Upper lobe of left lung (tissue), 4 donors: ENCODE measurements around the gene FOCAD.
"Not testable (repeated sequence)": the region's sequence is repeated elsewhere in the genome, so short reads cannot be mapped to it uniquely, and the experiment has no call there.

Source experiments
- CTCF ChIP-seq, 6 experiments: fragments of 450-650 bp in 4 of 6; fragments of 200-600 bp in 2 of 6; sonication (generic) in 2 of 6; IDR thresholded peaks; one replicate each; pipeline ENCODE4 v1.5.1; 2016 to 2019; ENCODE audit warnings: antibody characterized with exemption in 6 of 6
- EP300 ChIP-seq, 4 donors: sonication (generic); formaldehyde crosslinking; IDR thresholded peaks; one replicate each; pipeline ENCODE4 v1.5.1; 2017; ENCODE audit warnings: antibody characterized with exemption in 4 of 4, control low read depth in 2 of 4
- POLR2A ChIP-seq, 4 donors: fragments of 450-650 bp; IDR thresholded peaks; one replicate each; pipeline ENCODE4 v1.5.1; 2016 to 2017; ENCODE audit warnings: antibody characterized with exemption in 4 of 4, mild to moderate bottlenecking in 2 of 4
- POLR2AphosphoS5 ChIP-seq, 2 donors: sonication (generic); formaldehyde crosslinking; IDR thresholded peaks; one replicate each; pipeline ENCODE4 v1.5.1; 2017; ENCODE audit warnings: antibody characterized with exemption in 2 of 2

GRCh38 chr9:20973246-20973947 lies 289.3 kb downstream of the FOCAD start:
- not testable (repeated sequence) for TF ChIP-seq CTCF, POLR2A, POLR2AphosphoS5, EP300 (IDR thresholded peaks at IDR 0.05)
